Hypothalamus (tissue), 51 donors: ENCODE results near the gene MBD5.

Experiments
- DNase-seq, 51 donors: peaks; one replicate each; lab custom pipeline; 2025; lab: John Stamatoyannopoulos, UW

Gene MBD5

DNA sequence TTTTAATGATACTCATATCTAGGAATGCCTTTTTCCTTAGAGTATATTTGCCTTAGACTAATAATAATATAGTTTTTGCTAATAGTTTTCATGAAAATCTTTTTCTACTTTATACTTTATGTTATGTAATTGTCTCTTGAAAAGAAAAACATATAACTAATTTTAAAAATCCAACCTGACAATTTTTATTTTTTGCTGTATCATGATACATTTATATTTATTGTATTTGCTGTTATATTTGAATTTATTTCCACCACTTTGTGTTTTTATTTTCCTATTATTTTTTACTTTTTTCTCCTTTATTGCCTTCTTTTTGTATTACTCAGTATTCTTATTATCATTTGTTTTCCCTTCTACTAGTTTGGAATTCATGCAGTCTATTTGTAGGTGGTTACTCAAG is 85.4 kb downstream of the MBD5 start:
- DNase-seq = no peak

DNA sequence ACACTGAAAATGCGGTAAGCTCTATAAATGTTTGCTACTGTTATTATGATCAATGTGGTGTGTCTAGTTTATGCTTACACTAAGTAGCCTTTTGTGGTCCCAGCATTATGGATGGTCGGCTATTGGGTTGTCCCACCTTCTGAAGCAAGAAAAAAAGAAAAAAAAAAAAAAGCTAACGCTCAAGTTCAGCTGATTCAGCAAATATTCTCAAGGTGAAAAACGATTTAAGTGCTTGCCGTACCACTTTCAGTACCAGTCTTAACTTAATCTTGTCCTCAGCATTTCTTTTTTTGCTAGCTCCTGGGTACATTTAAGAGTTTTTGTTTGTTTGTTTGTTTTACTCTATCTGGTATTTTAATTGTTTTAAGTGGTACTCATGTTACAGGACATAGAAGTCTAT is 87.5 kb downstream of the MBD5 start:
- no peak for DNase-seq

DNA sequence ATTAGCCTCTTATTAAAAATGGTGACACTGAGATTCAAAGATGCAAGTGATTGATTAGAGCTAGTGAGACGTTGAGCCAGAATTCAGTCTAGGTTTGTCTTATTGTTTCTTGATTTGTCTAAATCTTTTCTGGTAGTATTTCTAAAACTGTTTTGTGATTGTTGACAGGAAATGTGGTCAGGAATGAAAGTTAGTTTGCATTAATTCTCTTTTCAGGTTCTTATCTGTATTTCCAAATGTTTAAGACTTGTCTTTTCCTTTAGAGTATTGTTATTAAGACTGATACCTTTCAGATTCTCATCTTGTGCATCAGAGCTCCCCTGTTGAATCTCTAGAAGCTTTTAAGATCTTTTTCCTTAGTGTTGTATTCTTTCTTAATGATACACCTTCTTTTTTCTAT is 89.3 kb downstream of the MBD5 start:
- DNase-seq = no peak

DNA sequence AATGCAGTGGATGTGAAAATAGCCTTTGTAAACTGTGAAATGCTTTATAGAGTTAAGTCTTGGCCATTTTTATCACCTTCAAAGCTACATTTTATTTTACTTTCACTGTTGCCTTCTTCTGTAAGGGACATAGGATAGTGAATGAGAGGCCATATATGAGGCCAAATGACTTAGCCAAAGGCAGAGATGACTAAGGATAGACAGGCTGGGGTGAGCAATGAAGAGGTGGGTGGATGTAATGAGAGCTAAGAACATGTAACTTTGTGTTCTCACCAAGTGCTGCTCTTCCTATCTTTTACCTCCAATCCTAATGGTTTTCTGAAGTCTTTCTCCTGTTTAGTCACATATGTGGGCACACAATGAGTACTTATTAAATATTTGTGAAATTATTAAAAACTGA is 101.9 kb downstream of the MBD5 start:
- no peak for DNase-seq

DNA sequence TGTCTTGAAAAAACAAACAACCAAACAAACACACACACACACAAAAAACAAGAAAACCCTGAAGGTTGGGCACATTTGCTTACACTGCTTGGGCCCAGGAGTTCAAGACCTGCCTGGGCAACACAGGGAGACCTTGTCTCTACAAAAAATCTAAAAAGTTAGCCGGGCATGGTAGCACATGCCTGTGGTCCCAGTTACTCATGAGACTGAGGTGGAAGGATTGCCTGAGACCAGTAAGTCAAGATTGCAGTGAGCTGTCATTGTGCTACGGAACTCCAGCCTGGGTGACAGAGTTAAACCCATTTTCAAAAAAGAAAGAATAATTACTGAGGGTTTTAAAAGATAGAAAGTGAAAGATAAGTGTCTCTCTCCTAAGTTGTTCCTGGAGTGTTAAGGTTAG is 103.4 kb downstream of the MBD5 start:
- DNase-seq = no peak

DNA sequence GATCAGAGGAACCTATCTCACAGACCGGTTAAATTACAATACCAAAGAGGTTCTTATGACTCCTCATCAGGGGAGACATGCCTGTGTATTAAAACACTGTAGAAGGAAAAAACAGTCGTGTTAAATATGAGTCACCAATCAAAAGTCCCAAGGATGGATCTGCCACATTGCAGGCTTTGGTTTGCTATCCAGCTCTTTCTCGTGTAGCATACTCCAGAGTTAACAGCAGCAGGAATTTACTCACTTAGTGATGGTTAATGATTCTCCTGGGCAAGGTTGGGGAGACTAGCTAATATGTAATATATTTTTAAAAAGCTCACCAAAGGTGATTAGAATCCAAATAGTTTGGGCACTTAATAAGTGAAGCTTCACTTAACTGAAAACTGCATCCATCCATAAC is 109.7 kb downstream of the MBD5 start:
- DNase-seq = no peak

DNA sequence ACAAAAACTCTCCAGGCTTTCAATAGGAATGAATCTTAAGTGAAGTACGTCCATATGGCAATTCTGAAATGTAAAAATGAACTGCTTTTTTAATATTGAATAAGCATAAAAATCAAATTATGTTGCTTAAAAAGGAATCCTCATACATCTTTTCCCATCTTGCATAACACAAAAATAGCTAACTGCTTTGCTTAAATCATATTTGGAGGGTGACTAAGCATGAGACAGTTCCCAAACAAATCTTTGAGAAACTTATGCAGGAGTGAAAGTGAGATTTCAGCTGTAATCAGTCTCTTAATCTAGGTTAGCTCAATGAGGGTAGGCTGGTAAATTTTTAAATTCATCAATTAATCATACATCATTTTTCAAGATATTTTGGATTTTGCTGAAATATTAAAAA is 111.5 kb downstream of the MBD5 start:
- no peak for DNase-seq

DNA sequence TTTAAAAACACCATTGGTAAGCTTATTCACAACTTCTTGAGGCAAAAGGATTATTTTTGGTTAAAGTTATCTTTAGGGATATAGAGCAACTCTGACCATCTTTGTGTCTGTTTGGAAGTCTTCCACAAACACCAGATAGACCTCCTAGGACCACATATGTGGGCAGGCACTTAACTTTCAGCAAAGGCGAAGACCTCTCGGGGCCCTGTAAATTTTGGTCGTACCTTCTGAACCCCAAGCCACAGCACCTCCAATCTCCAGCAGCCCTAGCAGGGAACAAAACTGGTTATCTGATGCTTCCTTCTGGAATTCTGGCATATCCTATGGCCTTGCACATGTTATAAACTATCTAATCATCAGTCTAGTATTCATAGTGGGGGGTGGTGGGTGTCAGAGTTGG is 114.8 kb downstream of the MBD5 start:
- no peak for DNase-seq

DNA sequence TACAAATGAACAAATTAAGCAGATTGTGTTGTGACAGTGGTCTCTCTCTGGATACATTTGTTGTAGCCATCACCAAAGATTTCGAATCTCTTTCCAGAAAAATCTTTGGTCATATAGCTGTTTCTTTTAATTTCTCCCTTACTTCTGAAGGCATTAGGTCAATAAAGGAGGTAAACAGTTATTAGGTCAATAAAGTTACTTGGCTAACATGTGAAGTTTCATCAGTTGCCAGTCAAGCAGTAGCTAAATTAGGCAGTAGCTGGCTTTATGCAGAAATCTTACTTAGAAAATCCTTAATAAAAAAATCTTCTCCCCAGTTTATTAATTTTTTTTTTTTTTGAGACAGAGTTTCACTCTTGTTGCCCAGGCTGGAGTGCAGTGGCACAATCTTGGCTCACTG is 115.5 kb downstream of the MBD5 start:
- DNase-seq = no peak

DNA sequence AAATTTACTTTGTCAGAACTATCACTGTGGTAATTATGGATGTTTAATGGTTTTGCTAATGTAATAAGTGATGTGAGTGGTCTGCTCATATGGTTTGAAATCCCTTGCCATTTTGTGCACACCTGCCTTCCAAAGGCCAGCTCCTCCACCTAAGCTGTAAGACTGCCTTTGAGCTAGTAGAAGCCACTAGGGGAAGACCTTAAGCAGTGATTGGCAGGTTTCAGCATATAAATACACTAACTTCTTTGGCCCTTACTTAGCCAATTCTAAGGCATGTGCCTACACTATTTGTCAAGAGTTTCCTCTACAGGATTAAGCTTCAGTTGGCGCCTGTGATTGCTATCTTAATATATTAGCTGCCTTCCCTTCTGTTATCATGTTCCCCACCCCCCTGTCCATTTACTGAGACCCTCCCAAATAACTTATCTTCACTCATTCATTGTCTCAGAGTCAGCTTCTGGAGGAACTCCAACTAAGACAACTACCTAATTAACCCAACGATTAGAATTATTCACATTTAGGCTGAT is 141.1 kb downstream of the MBD5 start:
- DNase-seq = no peak

DNA sequence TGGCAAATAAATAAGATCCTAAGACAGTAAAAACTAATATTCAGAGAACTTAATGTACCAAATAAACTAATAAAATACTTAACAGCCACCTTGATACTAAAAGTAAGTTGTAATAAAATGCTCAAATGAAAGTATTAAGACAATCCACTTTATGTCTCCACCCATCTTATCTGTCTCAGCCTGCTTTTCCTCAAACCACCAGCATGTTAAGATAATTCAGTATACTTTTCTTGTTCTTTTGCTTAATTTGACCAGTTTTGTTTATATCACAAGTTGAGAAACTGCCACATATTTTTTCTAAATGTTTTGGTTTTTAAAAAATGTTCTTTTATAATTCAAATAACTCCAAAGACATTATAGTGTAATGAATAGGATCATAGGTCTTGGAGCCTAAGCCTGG is 142.0 kb downstream of the MBD5 start:
- DNase-seq = no peak

DNA sequence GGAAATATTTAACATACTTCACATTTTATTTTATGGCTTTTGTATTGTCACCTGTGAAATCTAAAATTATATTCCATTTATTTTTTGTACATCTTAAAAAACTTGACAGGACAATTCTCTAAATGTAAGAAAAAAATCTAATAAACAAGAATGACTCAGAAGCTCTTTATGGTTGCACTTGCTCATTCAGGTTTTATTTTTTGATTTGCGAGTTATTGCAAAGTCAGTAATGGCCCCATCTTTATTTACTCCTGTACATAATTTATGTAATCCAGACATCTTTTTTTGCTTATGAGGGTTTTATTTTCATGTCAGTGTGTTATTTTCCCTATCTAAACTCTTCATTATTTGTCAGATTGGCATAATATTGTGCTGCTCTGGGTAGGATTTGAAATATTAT is 145.1 kb downstream of the MBD5 start:
- no peak for DNase-seq

DNA sequence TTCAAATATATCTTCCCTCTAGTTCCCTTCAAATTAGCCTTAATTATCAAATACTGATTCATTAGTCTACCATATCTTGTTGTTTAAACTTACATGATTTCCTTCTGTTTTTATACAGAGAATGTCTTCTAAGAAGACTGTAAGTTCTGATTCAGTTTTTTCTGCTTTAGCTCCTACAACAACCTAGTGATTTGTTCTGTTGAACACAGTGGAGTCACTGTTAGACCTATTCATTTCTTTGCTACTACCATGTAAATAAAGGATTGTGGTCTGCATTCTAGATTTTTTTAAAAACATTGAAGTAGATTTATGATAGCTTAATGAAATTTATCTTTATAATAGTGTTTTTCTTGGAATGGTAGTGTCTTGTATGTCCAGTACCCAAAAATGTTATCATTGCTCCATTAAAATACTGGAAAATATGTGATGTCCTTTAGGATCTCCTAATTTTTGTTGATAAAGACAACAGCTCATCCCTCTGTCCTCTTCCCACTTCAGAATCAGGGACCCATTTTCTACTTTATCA is 146.4 kb downstream of the MBD5 start:
- DNase-seq = no peak

DNA sequence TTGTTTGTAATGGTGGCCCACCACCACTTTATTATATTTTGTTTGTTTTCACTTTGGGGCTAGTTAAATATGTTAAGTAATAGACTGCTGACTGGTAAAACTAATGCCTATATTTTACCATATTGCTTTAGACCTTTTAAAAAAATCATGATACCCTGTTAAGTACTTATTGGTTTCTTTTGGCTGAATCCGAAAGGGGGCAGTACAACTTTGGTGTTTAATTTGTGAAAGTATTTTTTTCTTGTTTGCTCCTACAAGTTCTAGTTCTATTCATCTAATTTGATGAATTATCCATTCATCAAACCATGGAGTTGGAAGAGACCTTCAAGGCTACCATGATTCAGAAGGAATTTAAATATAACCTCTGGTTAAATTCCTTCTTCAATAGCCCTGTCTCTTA is 147.0 kb downstream of the MBD5 start:
- no peak for DNase-seq

DNA sequence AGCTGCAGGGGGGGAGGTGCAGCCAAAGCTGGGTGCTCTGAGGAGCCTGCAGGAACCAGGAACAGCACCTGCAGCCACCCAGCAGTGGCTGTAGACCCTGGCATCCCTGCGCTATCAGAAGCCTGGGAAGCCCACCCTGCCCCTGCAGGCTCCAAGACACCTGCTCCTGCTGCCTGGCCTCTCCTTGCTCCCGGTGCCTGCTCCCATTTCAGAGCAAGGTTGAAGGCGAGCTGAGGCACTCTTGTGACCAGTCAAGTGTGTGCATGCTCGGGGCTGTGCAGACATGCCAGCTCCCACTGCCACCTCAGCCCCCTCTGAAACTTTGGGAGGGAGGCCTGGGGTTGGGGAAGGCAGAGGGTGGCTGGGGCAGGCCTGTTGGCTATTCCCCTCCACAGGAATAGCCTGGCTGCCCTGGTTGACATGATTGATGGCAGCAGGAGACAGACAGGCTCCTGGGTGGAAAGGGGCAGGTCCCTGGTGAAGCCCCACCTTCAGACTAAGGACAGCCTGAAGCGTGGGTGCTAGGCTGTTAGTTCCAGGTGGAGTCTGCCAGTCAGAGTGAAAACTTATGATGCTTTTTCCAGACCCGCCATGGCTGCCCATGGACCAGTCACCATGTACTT is 151.4 kb downstream of the MBD5 start:
- no peak for DNase-seq

DNA sequence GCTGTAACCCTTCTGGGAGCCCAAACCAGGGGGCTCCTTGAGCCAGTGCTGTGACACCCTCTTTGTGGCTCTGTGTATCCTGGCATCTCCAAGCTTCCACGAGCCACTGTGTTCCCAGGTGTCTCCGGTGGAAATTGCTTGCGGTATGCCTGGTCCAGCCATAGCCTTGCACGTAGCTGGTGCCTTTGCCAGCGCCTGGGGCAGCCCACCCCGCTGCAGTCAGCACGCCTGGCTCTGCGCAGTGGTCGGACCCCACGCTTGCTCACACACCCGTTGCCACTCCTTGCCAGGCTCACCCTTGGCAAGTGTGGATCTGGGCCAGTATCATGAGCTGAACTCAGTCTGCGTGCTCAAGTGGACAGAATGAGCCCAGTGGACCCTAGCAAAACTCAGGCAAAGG is 152.3 kb downstream of the MBD5 start:
- no peak for DNase-seq

DNA sequence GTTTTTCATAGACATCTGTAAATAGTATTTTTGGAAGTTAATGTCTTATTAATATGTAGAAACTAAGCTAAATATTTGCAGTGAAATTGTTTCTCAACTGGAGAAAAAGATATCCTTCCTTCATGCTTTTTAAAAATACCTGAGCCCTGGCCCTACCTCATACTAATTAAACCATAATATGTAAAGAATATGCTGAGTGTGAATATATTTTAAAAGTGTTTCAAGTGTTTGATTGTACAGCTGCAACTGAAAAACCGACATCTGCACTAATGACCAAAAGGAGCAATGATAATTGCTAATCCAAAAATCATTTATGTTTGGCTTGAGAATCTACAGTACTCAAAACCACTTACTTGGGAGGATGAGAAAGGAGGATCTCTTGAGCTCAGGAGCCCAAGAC is 156.7 kb downstream of the MBD5 start:
- DNase-seq = no peak

DNA sequence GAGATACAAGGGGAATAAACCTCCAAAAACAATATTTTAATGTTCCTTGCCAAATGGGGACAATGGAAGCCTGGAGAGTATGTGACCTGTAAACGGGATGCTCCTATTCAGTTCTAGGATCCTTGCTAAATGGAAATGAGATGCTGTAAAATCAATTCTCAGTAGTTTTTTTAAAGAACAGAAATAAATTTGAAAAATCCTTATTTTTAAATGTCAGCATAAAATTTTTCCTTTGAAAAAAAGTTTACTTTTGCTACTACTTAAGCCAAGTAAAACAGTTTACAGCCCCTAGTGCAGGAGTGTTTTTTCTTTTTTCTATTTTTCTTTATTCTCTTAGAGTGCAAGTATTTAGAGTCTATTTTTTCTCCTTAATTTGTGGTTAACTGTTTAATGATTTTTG is 158.8 kb downstream of the MBD5 start:
- DNase-seq = no peak

DNA sequence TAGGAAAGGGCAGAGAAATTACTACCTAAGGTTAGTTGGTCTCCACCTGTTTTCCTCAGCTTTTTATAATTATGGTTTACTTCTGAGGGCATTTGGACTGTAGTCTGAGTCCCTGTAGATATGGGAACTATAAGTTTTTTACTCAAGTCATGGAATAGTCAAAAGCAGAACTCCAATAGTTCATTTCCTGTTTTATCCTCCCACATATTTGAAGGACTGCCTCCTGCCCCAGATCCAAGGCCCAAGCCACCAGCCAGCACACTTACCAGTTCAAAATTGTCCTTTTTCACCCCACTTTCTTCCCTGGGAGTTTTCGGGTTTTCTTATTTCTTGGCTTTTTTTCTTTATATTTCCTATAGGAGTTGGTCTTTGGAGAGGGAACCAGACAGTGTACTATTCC is 164.1 kb downstream of the MBD5 start:
- no peak for DNase-seq

DNA sequence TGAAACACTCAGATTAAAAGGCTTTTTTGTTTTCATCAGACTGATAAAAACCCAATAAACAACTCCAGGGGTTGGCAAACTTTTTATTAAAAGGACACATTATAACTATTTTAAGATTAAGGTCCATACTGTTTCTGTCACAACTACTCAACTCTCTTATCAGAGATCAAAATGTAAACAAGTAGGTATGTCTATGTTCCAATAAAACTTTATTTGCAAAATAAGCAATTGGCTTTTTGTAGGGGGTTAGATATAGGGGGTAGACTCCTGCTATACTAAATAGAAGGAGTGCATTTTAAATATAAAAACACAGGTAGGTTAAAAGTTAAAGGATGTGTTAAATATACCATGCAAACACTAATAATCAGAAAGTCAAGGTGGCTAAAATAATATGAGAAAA is 174.0 kb downstream of the MBD5 start:
- no peak for DNase-seq

DNA sequence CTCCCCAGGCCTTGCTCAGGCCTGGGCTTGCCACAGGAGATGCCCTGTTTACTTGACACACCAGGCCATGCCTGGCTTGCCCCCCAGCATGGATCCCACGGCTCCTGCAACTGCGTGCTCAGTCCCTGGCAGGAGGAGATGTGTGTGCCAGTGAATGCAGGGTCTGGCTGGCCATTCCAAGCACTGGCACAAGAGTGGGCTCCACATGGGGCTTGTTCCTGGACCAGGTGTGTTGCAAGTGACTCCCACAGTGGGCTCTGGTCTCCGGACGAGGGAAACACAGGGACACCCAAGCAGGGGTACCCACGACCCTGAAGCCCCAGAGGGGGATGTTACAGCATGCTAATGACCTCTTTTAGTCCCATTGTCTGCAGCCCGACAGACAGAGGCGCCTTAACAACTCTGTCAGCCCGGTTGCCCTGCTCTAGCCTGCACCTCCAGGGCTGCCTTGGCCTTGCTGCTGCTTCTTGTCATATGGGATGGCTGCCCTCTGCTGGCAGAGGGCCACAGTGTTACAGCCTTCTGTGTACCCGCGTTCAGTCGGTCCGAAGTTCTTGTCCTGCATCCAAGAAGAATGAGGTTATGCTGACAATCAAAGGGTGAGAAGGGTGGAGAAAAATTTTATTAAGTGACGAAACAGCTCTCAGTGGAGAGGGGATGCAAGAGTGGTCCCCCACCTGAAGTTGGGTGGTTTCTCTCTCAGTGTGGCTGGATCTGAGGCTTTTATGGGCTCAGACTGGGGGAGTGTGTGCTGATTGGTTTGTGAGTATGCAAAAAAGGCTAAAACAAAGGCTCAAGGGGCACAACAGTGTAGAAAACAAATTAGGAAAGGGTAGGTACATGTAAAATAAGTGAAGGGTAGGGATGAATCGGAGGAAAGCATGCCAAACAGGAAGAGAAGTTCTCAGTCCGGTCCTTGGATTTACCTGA is 180.4 kb downstream of the MBD5 start:
- DNase-seq = peak in 11 of 51 donors; percentile 1 to 18 (median 3)

DNA sequence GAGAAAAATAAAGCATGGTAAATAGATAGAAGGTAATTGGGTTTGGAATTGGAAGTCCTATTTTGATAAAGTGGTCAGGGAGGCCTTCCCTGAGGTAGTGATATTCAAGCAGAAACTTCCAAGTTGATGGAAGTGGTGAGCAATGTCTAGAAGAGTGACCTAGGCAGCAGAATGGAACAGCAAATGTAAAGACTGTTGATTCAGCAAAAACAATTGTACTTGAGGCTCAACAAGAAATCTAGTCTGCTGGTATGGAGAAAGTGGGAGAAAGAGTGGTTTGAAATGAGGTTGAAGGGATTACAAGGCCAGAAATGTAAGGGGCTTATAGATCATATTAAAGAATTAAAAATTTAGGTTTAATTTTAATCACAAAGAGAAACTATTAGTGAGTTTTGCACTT is 181.3 kb downstream of the MBD5 start:
- DNase-seq = no peak
